Panc1 (cell line): ENCODE results near the gene PTPRF. TPM values are rescaled to one million over a fixed set of nuclear protein-coding genes. Genes with fewer than 3 reads are reported as not detected.

Experiments used
- ATAC-seq: fragments of 200-7000 bp; cut with Tn5 transposase; 2 replicates; pipeline ENCODE4 v1.9.1; 2020; ENCODE audit warnings: mild to moderate bottlenecking, moderate library complexity
- BruUV-seq: library from RNA; stranded (reverse); fragments of 400-500 nt; replicated peaks from 2 replicates; lab custom pipeline; 2021; lab: Mats Ljungman, UMichigan
- CTCF ChIA-PET: fragments of 300-600 bp; sonication (Branson Sonifier 250); formaldehyde crosslinking; loops from one replicate; lab custom pipeline; 2022; ENCODE audit warnings: antibody characterized with exemption; lab: Charles Lee
- POLR2A ChIA-PET: fragments of 300-600 bp; sonication (Branson Sonifier 250); formaldehyde crosslinking; loops from one replicate; lab custom pipeline; 2022; ENCODE audit warnings: antibody characterized with exemption; lab: Charles Lee
- DNase-seq: peaks from one replicate; pipeline ENCODE4 v3.0.0-alpha.2; 2010; ENCODE audit warnings: low read depth, low spot score
- H3K27ac ChIP-seq: 2 replicates; pipeline ENCODE4 v1.5.1; 2011; ENCODE audit warnings: mild to moderate bottlenecking, low read length, inconsistent platforms
- H3K27me3 ChIP-seq: fragments of 200-500 bp; sonication (Bioruptor generic); 2 replicates; pipeline ENCODE4 v1.6.0; 2014; ENCODE audit warnings: low read length, inconsistent platforms; ENCODE audit not compliant: control insufficient read depth, insufficient read depth
- H3K36me3 ChIP-seq: fragments of 200-500 bp; sonication (Bioruptor generic); 2 replicates; pipeline ENCODE4 v1.5.1; 2014; ENCODE audit warnings: inconsistent platforms, mild to moderate bottlenecking, low read length, moderate library complexity; ENCODE audit not compliant: control insufficient read depth, insufficient read depth
- H3K4me1 ChIP-seq: 2 replicates; pipeline ENCODE4 v1.5.1; 2011; ENCODE audit warnings: inconsistent platforms, mild to moderate bottlenecking, low read length, moderate library complexity; ENCODE audit not compliant: control insufficient read depth, insufficient read depth
- H3K4me3 ChIP-seq, 2 experiments: 2 replicates each; pipeline ENCODE4 v1.5.1; 2011 to 2012; ENCODE audit warnings: low read depth in 2 of 2, low read length in 2 of 2, mild to moderate bottlenecking in 2 of 2, inconsistent platforms in 1 of 2, moderate library complexity in 1 of 2
- H3K9me3 ChIP-seq: fragments of 200-500 bp; sonication (Bioruptor generic); 2 replicates; pipeline ENCODE4 v1.5.1; 2014; ENCODE audit warnings: low read depth, mild to moderate bottlenecking, inconsistent platforms, low read length, moderate library complexity; ENCODE audit not compliant: control insufficient read depth, insufficient read depth
- CTCF ChIP-seq: fragments of 450-650 bp; IDR thresholded peaks from 2 replicates; pipeline ENCODE4 v1.5.1; 2017; ENCODE audit warnings: mild to moderate bottlenecking
- POLR2AphosphoS5 ChIP-seq: IDR thresholded peaks from 2 replicates; pipeline ENCODE4 v1.6.1; 2012; ENCODE audit warnings: mild to moderate bottlenecking, low read depth, low read length, moderate library complexity
- REST ChIP-seq, 2 experiments: IDR thresholded peaks; 2 replicates each; pipeline ENCODE4 v1.6.1; 2011 to 2012; ENCODE audit warnings: low read depth in 2 of 2, control low read depth in 1 of 2, low read length in 1 of 2, mild to moderate bottlenecking in 1 of 2, moderate library complexity in 1 of 2; ENCODE audit not compliant: insufficient read depth in 1 of 2
- SIN3A ChIP-seq: IDR thresholded peaks from 2 replicates; pipeline ENCODE4 v1.6.1; 2012; ENCODE audit warnings: low read depth, mild to moderate bottlenecking, low read length, moderate library complexity, borderline replicate concordance; ENCODE audit not compliant: insufficient read depth
- TCF7L2 ChIP-seq: IDR thresholded peaks from 2 replicates; pipeline ENCODE4 v1.6.1; 2011; ENCODE audit warnings: mild to moderate bottlenecking, low read depth, low read length, inconsistent platforms
- in situ Hi-C: cut with HindIII; loops from 2 replicates; pipeline ENCODE4 v1.10.0; 2016; ENCODE audit warnings: low sequenced_read_pairs, low pct_unique_long_range_greater_than_20kb
- intact Hi-C: fragments of 100-400 bp; cut with micrococcal nuclease; formaldehyde crosslinking; loops from one replicate; pipeline ENCODE4 v1.10.0; 2022; ENCODE audit not compliant: unreplicated experiment
- total RNA-seq: library from RNA; stranded (reverse); gene quantifications from one replicate; pipeline ENCODE4 v1.2.1, GENCODE V29; 2021; ENCODE audit not compliant: unreplicated experiment

The PTPRF gene
- total RNA-seq, 1 experiment from 2014 or later, result 77.5 TPM

GRCh38 chr1:43611950-43612349 lies 81.3 kb downstream of the PTPRF start:
- intact Hi-C loops, result no loop called here
- ChIA-PET CTCF (no interaction called here), POLR2A (no interaction called here)

GRCh38 chr1:43612406-43612805 lies 81.7 kb downstream of the PTPRF start:
- no peak for DNase-seq
- Histone ChIP-seq H3K4me3 (no peak overlapping the region), H3K9me3 (no peaks in the 10 kb centered on the region), H3K27me3 (no peaks in the 10 kb centered on the region), H3K36me3 (no peaks in the 10 kb centered on the region), H3K27ac (no peak overlapping the region), H3K4me1 (no peaks in the 10 kb centered on the region)
- ChIA-PET POLR2A (no interaction called here), CTCF (no interaction called here)
- TF ChIP-seq TCF7L2 (no peak), SIN3A (no peak), REST (IDR thresholded peaks at IDR 0.05; ENCODE audit: insufficient read depth in 1 of 2, low read depth in 2 of 2, low read length in 1 of 2) (no peak), POLR2AphosphoS5 (no peak), CTCF (no peak)
- intact Hi-C loops (no loop called here), in situ Hi-C loops (no loop called here)
- no TSS peak for BruUV-seq
- ATAC-seq, result no peak

More at GRCh38 chr1:43611950-43612349, 81.3 kb downstream of the PTPRF start:
- Histone ChIP-seq H3K36me3 (no peaks in the 10 kb centered on the region), H3K27me3 (no peaks in the 10 kb centered on the region), H3K4me1 (no peaks in the 10 kb centered on the region), H3K9me3 (no peaks in the 10 kb centered on the region), H3K4me3 (no peak overlapping the region), H3K27ac (no peak overlapping the region)
- BruUV-seq, result TSS peak; percentile 54
- DNase-seq, result no peak
- ATAC-seq, result no peak
- in situ Hi-C loops, result no loop called here
- no peak for TF ChIP-seq SIN3A
- TF ChIP-seq TCF7L2, result no peak
- no peak for TF ChIP-seq POLR2AphosphoS5
- no peak for TF ChIP-seq CTCF
- no peak for TF ChIP-seq REST (IDR thresholded peaks at IDR 0.05; ENCODE audit: insufficient read depth in 1 of 2, low read depth in 2 of 2, low read length in 1 of 2)
